GM23338 (cell line): ENCODE data around the gene MYLK. TPM values are rescaled to one million over a fixed set of nuclear protein-coding genes. Genes with fewer than 3 reads are reported as not detected.

Experiments
- ATAC-seq: fragments of 200-7000 bp; cut with Tn5 transposase; 3 replicates; pipeline ENCODE4 v1.9.1; 2020
- DNase-seq: peaks from one replicate; pipeline ENCODE4 v3.0.0-alpha.2; 2015; ENCODE audit warnings: low spot score
- H2AFZ ChIP-seq: fragments of 200-600 bp; sonication (generic); 2 replicates; pipeline ENCODE4 v1.8.0; 2016; ENCODE audit warnings: antibody characterized with exemption, mild to moderate bottlenecking, moderate library complexity
- H3F3A ChIP-seq: fragments of 200-600 bp; sonication (generic); replicated peaks from 2 replicates; pipeline ENCODE4 v1.8.0; 2017; ENCODE audit warnings: antibody characterized with exemption, mixed run types, low read depth
- H3K27ac ChIP-seq: fragments of 200-600 bp; sonication (generic); 2 replicates; pipeline ENCODE4 v1.6.1; 2016; ENCODE audit warnings: low read depth
- H3K27me3 ChIP-seq: fragments of 200-600 bp; sonication (generic); 2 replicates; pipeline ENCODE4 v1.8.0; 2016; ENCODE audit warnings: mild to moderate bottlenecking, mixed run types, moderate library complexity; ENCODE audit not compliant: insufficient read depth
- H3K36me3 ChIP-seq: fragments of 200-600 bp; sonication (generic); 2 replicates; pipeline ENCODE4 v1.8.0; 2016; ENCODE audit warnings: mild to moderate bottlenecking; ENCODE audit not compliant: insufficient read depth
- H3K4me1 ChIP-seq: fragments of 200-600 bp; sonication (generic); 2 replicates; pipeline ENCODE4 v1.8.0; 2016; ENCODE audit warnings: mild to moderate bottlenecking, moderate library complexity; ENCODE audit not compliant: insufficient read depth
- H3K4me2 ChIP-seq: fragments of 200-600 bp; sonication (generic); 2 replicates; pipeline ENCODE4 v1.7.1; 2017; ENCODE audit warnings: mixed run types
- H3K4me3 ChIP-seq: fragments of 200-600 bp; sonication (generic); 2 replicates; pipeline ENCODE4 v1.6.1; 2016; ENCODE audit warnings: mixed run types
- H3K79me2 ChIP-seq: fragments of 200-600 bp; sonication (generic); replicated peaks from 2 replicates; pipeline ENCODE4 v1.8.0; 2017; ENCODE audit warnings: mild to moderate bottlenecking; ENCODE audit not compliant: insufficient read depth
- H3K9me2 ChIP-seq: fragments of 200-600 bp; sonication (generic); 2 replicates; pipeline ENCODE4 v1.8.0; 2017; ENCODE audit not compliant: insufficient read depth
- H4K20me1 ChIP-seq: fragments of 200-600 bp; sonication (generic); replicated peaks from 2 replicates; pipeline ENCODE4 v1.8.0; 2017; ENCODE audit warnings: mild to moderate bottlenecking; ENCODE audit not compliant: insufficient read depth
- H3K27ac Mint-ChIP-seq: 2 replicates; pipeline ENCODE4 v1.8.0; 2020; ENCODE audit warnings: inconsistent platforms, mild to moderate bottlenecking, moderate library complexity, mixed read lengths
- H3K27me3 Mint-ChIP-seq: 3 replicates; pipeline ENCODE4 v1.8.0; 2022; ENCODE audit warnings: low read depth, mild to moderate bottlenecking, moderate library complexity, mixed read lengths, inconsistent platforms; ENCODE audit not compliant: insufficient read depth, poor library complexity
- H3K36me3 Mint-ChIP-seq: 3 replicates; pipeline ENCODE4 v1.8.0; 2021; ENCODE audit warnings: low read depth, mild to moderate bottlenecking, inconsistent platforms, moderate library complexity, mixed read lengths
- H3K4me1 Mint-ChIP-seq: 3 replicates; pipeline ENCODE4 v1.8.0; 2020; ENCODE audit warnings: mild to moderate bottlenecking, inconsistent platforms, mixed read lengths
- H3K4me3 Mint-ChIP-seq: 3 replicates; pipeline ENCODE4 v1.8.0; 2021; ENCODE audit warnings: moderate library complexity, mild to moderate bottlenecking, inconsistent platforms, mixed read lengths
- H3K9me3 Mint-ChIP-seq: 3 replicates; pipeline ENCODE4 v1.8.0; 2020; ENCODE audit warnings: moderate library complexity, mild to moderate bottlenecking, inconsistent platforms, mixed read lengths
- CTCF ChIP-seq, 2 experiments: fragments of 200-600 bp in 1 of 2; sonication (generic) in 1 of 2; conservative IDR thresholded peaks; 2 replicates each; pipeline versions ENCODE4 v1.5.1 to v1.6.1; 2016 to 2017; ENCODE audit warnings: antibody characterized with exemption in 2 of 2, low read depth in 2 of 2, mild to moderate bottlenecking in 2 of 2, moderate library complexity in 1 of 2
- EZH2phosphoT487 ChIP-seq: fragments of 200-600 bp; sonication (generic); IDR thresholded peaks from one replicate; pipeline ENCODE4 v1.8.1; 2018; ENCODE audit warnings: antibody characterized with exemption; ENCODE audit not compliant: unreplicated experiment
- JUNB ChIP-seq: IDR thresholded peaks from one replicate; pipeline ENCODE4 v1.6.1; 2016; ENCODE audit warnings: antibody characterized with exemption; ENCODE audit not compliant: unreplicated experiment
- POLR2AphosphoS5 ChIP-seq: IDR thresholded peaks from 2 replicates; pipeline ENCODE4 v1.6.1; 2016; ENCODE audit warnings: antibody characterized with exemption, low read depth
- REST ChIP-seq: IDR thresholded peaks from one replicate; pipeline ENCODE4 v1.6.1; 2018; ENCODE audit warnings: antibody characterized with exemption; ENCODE audit not compliant: unreplicated experiment
- STAT1 ChIP-seq: IDR thresholded peaks from one replicate; pipeline ENCODE4 v1.6.1; 2016; ENCODE audit warnings: antibody characterized with exemption; ENCODE audit not compliant: unreplicated experiment
- ZNF114 ChIP-seq: fragments of 250-450 bp; sonication (Bioruptor Pico); IDR thresholded peaks from 2 replicates; pipeline ENCODE4 v1.5.0; 2020; ENCODE audit warnings: mild to moderate bottlenecking, moderate library complexity
- ZNF331 ChIP-seq: fragments of 250-450 bp; sonication (Bioruptor Pico); IDR thresholded peaks from 2 replicates; pipeline ENCODE4 v1.5.0; 2020; ENCODE audit warnings: low read depth, mild to moderate bottlenecking, moderate library complexity
- ZNF462 ChIP-seq: fragments of 250-450 bp; sonication (Bioruptor Pico); IDR thresholded peaks from 2 replicates; pipeline ENCODE4 v1.5.0; 2020; ENCODE audit warnings: mild to moderate bottlenecking, moderate library complexity
- polyA plus RNA-seq: library from polyadenylated mRNA; unstranded; fragments of >200 nt; fragmentation: Nextera tagmentation; extraction: Ambion mirVana; gene quantifications from 2 replicates; pipeline ENCODE4 v1.2.1, GENCODE V29; 2016
- total RNA-seq: library from RNA; depleted of rRNA; stranded (reverse); fragments of >200 nt; shearing (Covaris generic); gene quantifications from 2 replicates; pipeline ENCODE4 v1.2.3, GENCODE V29; 2014

MYLK gene
- total and polyA plus RNA-seq, 2 experiments from 2014 or later: 11.5 to 17.9 TPM

- H3K4me3 ChIP-seq: no peak overlapping the region
- H3K27ac Mint-ChIP-seq: no peak overlapping the region
- H3K4me1 Mint-ChIP-seq: peaks cover 3% of the 10 kb centered on the region; the same call in 2 of the 3 replicates
- no peak overlapping the region for H3K27ac ChIP-seq
- no peak overlapping the region for H3K4me2 ChIP-seq
- H2AFZ ChIP-seq: no peak overlapping the region
- H3K9me3 Mint-ChIP-seq: peaks cover 6% of the 10 kb centered on the region; the same call in 2 of the 3 replicates
- no peak overlapping the region for H3K4me3 Mint-ChIP-seq
- ATAC-seq (no peak), DNase-seq (no peak)
- H3K9me2 ChIP-seq: no peaks in the 10 kb centered on the region
- H3F3A ChIP-seq: no peaks in the 10 kb centered on the region
- no peaks in the 10 kb centered on the region for H3K27me3 ChIP-seq
- H3K79me2 ChIP-seq: no peaks in the 10 kb centered on the region
- H4K20me1 ChIP-seq: no peaks in the 10 kb centered on the region
- H3K36me3 ChIP-seq: no peaks in the 10 kb centered on the region; the same call in 1 of the 2 replicates
- no peaks in the 10 kb centered on the region for H3K27me3 Mint-ChIP-seq
- TF ChIP-seq STAT1 (no peak), ZNF331 (CRISPR knock-in tag) (no peak), POLR2AphosphoS5 (no peak), JUNB (no peak), EZH2phosphoT487 (no peak), REST (no peak), ZNF462 (CRISPR knock-in tag) (no peak), ZNF114 (CRISPR knock-in tag) (no peak), CTCF (conservative IDR thresholded peaks at IDR 0.05; ENCODE audit: low read depth in 2 of 2) (no peak)
- H3K4me1 ChIP-seq: no peaks in the 10 kb centered on the region
- peaks cover 19% of the 10 kb centered on the region for H3K36me3 Mint-ChIP-seq
These were observed 226.6 kb downstream of the MYLK start for GRCh38 chr3:123657568-123657967.
